NCI-H146 (cell line): ENCODE results near the gene TM9SF4.
A peak's percentile ranks its signal among the peaks of the same experiment; 100 is the strongest.
"Not testable (repeated sequence)": the region's sequence is repeated elsewhere in the genome, so short reads cannot be mapped to it uniquely, and the experiment has no call there.

Source experiments
- DNase-seq: peaks from one replicate; lab custom pipeline; 2025; lab: John Stamatoyannopoulos, UW

TM9SF4 gene

DNA sequence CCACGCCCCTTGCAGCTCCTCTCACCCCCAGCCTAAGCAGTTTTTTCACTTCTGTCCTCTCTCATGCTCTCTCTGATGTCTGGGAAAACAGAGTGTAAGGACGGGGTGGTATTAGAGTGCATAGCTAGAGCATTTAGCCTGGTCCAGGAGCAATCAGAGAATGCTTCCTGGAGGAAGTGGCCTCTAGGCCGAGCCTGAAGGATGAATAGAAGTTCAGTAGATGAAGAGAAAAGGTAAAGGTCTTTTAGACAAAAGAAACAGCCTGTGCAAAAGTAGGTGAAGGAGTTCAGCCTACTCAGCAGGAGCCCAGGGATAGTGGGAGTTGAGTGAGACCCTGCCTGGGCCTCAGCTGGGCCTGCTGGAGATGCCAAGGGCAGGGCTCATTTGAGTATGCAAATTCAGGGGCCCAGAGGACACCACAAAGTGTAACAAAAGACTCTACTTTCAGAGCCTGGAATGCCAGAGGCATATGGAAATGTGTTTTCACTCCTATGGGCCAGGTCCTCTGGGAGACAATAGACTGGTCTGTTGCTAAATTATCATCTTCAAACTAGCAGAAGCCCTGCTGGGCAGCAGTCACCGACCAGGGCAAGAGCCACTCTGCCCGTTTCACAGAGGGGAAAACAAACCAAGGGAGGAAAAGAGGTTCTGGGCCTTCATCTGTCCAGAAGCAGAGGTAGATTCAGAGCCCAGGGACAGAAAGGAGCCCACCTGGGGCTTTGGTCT is 19.7 kb upstream of the TM9SF4 start:
- DNase-seq = no peak

DNA sequence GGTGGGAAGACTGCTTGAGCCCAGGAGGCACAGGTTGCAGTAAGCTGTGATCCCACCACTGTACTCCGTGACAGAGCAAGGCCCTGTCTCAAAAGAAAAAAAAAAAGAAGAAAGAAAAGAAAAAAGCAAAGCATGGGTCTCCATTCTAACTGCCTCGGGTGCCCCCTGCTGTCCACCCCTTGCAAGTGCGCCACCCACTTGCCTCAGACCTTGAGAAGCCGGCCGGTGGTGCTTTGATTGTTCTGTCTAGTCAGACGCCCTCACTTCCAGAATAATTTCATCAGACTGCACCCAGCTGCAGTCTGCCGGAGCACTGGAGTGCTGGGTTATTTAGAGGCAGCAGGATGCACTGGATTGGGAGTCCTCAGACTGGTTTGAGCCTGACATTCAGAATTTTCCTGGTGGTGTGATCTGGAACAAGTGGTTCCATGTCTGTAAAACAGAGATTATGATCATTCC is 17.6 kb upstream of the TM9SF4 start:
- DNase-seq = peak; percentile 94

DNA sequence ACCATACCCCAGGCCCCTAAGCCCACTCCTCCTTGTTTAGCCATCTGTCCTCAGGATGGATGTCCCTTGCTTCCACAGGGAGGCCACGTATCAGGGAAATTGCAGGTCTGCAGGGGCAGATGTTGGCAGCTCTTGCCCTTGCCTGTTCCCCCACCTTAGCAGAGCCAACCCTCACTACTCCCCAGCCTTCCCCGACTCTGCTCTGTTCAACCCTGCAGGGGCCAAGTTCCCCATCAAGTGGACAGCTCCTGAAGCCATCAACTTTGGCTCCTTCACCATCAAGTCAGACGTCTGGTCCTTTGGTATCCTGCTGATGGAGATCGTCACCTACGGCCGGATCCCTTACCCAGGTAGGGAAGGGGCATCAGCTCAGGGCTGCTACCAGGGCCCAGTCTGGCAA is 10.7 kb upstream of the TM9SF4 start:
- DNase-seq = no peak

DNA sequence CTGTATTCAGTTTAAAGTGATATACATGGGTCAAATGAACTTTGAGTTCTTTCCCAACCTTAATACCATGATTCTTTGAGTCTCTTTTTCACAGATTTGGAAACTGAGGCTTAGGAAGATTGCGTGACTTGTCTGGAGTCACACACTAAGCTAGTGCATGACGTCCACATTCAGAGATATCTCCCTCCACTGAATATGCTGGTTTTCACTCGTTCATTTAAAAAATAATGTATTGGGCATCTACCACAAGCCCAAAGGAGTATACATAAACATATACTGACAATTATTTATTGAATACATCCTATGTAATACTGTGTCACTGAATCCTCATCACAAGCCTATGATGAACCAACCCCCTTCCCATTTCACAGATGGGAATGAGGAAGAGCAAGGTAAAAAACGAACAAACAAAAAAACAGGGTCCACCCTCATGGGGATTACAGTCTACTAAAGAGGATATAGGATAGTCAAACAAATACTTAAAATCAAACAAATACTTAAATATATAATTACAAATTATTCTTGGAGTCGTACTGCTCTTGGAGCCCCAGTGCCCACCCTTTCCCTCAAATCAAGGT is 611 bp upstream of the TM9SF4 start:
- DNase-seq = no peak

DNA sequence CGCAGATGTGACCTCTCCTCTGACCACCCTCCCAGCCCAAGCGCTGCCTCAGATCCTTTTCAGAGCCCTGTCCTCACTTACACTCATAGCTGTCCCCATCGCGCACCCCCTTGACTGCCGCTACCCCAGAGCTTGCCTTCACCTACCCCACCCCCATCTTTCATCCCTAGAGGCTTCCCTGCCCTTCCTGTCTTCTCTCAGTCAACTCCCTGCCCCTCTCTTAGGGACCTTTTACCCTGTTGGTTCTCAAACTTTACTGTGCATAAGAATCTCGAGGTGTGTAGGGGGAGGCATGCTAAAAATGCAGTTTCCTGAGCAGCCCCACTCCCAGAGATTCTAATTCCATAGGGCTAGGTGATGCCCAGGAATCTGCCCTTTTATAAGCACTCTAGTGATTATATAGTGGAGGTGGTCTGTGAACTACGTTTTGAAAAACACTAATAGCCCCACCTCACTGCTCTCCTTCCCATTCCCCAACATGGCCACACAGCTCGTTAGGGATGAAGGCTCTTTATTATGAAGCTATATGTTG is 725 bp downstream of the TM9SF4 start:
- no peak for DNase-seq

DNA sequence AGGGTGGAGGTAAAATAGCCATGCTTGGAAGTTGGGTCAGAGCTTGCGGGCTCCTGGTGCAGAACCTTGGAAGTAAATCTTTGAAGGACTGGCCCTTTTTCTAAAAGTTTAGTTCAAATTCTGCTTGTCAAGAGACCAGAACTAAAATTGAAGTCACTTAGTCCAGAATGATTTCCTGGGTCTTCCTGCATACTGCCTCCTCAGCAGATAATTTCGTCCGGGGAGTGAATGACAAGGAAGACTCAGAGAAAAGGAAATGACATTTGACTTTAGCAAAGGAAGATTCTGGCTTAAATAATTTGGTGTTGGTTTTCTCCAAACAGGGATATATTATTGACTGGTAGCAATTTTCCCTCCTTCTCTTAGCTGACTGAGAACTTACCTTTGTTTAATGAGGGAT is 1.2 kb downstream of the TM9SF4 start:
- DNase-seq = no peak

DNA sequence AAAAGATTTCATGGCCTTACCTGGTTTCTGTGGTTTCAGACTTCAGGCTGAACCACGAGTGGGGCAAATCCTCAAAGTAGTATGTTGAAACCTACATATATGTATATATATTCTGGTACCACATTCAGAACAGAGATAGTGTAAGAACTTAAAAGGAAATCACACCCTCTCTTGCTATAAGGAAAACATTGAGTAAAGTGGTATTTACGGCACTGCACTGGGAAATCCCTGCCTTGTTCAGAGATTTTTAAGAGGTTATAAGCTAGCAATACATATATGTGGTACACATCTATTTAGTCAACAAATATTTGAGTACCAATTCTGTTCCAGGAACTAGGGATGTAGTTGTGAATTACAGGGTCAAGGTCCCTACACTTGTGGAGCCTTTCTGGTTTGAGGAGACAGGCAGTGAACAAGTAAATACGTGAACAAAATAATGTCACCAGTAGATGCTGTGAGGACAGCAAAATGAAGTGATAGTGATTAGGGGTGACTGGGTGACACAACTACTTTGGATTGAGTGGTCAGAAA is 1.7 kb downstream of the TM9SF4 start:
- DNase-seq = no peak

DNA sequence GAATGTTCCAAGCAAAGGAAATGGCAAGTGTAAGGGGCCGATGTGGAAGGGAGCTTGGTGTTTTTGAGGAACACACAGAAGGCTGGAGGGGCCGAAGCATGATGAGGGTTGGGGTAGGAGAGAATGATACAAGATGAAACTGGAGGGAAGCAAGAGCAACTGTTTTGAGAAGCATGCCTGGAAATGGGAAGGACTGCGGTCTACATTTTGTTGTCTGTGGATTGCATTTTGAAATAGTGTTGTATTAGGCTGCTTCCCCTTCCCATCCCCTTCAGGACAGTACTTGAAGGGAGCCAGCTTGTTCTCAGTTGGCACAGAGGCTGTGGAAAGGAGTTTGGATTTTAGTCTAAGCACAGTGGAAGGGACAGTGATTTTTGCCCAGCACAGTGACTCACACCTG is 2.2 kb downstream of the TM9SF4 start:
- no peak for DNase-seq

DNA sequence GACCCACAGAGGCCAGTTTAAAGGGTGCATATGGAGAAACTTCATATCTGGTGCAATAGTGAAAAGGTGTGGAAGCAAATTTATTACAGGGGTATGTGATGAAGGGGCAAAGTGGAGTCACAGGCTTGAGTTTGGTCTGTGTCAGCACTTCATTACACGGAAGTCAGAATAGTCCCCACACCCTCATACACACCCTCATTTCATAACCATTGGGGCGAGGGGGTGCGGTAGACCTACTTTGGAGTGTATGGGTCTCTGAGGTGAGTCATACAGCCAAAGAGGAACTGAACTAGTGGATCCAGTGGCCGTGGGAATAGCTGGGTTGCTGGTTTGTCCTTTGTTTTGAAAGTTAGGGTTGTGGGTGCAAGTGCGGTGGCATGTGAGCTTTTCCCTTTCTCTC is 3.3 kb downstream of the TM9SF4 start:
- DNase-seq = no peak

DNA sequence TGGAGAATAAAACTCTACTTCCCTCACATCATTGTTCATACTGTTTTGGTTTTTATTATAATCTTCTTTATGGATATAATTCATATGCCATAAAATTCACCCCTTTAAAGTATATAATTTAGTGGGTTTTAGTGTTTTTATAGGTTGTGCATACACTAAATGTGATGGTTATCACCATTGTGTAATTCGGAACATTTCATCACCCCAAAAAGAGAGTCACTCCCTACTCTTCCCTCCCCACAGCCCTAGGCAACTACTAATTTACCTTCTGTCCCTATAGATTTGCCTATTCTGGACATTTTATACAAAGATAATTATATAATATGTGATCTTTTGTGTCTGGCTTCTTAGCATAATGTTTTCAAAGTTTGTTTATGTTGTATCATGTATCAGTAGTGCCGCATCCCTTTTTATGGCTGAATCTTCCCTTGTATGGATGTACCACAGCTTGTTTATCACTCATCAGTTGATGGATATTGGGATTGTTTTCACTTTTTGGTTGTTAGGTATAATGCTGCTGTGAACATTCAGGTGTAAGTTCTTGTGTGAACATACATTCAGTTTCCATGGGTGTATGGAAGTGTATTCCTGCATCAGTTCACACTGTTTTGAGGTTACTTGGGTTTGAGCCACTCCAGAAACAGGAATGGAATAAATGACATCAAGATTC is 4.2 kb downstream of the TM9SF4 start:
- DNase-seq = no peak

DNA sequence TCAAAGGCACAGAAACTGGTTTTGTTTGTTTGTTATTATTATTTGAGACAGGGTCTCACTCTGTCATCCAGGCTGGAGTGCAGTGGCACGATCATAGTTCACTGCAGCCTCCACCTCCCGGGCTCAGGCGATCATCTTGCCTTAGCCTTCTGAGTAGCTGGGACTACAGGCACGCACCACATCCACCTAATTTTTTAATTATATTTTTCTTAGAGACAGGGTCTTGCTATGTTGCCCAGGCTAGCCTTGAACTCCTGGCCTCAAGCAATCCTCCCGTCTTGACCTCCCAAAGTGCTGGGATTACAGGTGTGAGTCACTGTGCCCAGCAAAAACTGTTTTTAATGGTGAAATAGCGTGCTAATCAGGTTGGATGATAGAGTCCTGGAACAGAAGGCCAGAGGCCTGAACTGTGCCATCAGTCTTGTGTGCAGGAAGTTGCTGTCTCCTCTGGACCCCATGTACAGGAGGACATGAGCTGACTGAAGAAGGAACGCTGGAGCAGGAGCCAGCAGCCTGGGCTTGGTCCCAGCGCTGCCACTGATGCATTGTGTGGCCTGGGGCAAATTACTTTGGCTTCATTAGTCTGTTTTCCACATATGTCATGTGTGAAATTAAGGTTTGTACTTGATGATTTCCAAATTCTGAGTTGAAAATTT is 4.9 kb downstream of the TM9SF4 start:
- no peak for DNase-seq

DNA sequence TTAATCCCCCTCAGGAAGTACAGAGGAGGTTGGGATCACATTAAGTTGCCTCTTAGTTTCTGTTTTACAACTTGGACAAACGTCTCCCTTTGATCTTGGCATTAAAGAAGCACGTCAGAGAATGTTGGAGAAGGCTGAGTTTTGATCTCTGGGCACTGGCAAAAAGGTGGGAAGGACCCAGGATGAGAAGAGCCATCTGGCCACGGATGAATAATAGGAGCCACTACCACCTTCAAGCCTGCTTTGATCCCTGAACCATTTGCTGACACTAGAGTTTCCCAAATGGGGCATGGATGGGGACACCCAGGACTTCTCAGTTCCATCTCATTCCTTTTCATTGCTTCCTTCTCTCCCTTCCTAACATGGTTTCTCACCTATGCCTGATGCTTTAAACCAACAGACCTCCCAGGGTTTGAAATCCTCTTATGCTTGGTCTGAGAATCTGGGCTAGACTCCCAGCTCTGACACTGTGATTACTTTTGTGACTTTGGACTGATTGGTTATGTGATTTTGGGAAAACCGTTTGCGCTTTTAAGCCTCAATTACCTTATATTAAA is 5.8 kb downstream of the TM9SF4 start:
- no peak for DNase-seq

DNA sequence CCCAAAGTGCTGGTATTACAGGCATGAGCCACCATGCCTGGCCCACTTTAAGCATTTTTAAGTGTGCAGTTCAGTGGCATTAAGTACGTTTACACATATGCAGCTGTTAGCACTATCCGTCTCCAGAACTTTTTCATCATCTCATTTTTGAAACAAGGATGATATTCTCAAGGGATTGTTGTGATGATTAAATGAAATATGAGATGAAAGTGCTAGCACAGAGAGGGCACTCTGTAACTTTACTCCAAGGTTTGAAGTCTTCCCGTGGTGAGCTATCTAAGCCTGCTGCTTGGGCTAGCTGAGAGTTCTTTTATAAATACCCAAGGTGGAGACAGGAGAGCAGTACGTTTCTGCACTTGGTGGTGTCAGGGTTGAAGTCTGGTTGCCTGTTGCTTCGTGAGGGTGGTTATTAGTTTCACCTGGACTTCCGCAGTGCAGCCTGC is 6.6 kb downstream of the TM9SF4 start:
- DNase-seq = no peak

DNA sequence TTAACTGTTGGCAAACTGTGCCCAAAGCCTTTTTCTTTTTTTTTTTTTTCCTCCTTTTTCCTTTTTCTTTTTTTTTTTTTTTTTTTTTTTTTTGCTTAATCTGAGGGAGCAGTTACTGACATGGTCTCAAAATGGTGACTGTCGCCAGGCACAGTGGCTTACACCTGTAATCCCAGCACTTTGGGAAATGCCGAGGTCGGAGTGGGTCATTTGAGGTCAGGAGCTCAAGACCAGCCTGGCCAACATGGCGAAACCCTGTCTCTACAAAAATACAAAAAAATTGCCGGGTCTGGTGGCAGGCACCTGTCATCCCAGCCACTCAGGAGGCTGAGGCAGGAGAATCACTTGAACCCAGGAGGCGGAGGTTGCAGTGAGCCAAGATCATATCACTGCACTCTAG is 7.3 kb downstream of the TM9SF4 start:
- DNase-seq = not testable (repeated sequence)

DNA sequence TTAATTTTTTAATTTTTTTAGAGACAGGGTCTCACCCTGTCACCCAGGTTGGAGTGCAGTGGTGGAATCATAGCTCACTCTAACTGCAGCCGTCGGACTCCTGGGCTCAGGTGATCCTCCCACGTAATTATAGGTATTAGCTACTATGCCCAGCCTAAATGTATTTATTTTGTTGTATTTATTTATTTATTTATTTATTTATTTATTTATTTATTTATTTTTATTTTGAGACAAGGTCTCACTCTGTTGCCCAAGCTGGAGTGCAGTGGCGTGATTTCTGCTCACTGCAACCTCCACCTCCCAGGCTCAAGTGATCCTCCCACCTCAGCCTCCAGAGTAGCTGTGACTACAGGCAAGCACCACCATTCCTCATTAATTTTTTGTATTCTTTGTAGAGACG is 8.9 kb downstream of the TM9SF4 start:
- not testable (repeated sequence) for DNase-seq

DNA sequence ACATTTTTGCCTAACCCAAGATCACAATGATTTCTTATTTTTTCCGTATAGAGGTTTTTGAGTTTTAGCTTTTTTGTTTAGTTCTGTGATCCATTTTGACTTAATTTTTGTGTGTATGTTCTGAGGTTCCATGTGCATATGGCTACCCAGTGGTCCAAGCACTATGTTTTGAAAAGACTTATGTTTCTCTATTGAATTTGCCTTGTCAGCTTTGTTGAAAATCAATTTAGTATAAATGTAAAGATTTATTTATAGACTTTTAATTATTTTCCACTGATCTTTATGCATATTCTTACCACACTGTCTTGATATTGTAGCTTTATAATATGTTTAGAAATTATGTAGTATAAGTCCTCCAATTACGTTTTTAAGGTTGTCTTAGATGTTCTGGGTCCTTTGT is 10.2 kb downstream of the TM9SF4 start:
- no peak for DNase-seq

DNA sequence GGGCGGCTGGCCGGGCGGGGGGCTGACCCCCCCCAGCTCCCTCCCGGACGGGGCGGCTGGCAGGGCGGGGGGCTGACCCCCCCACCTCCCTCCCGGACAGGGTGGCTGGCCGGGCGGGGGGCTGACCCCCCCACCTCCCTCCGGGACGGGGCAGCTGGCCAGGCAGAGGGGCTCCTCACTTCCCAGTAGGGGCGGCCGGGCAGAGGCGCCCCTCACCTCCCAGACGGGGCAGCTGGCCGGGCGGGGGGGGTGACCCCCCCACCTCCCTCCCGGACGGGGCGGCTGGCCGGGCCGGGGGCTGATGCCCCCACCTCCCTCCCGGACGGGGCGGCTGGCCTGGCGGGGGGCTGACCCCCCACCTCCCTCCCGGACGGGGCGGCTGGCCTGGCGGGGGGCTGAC is 12.4 kb downstream of the TM9SF4 start:
- not testable (repeated sequence) for DNase-seq

DNA sequence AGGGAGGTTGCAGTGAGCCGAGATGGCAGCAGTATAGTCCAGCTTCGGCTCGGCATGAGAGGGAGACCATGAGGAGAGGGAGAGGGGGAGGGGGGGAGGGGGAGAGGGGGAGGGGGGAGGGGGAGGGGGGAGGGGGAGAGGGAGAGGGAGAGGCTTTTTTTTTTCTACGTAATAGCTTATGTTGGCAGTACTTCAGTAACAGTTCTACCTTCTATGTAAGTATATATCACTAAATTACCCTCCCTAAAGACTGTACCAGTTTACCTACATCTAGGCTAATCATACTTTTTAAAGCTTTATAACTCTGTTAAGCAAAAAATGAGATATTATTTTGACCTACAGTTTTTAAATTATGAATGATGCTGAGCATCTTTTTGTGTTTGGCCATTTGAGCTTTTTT is 13.6 kb downstream of the TM9SF4 start:
- DNase-seq = no peak

DNA sequence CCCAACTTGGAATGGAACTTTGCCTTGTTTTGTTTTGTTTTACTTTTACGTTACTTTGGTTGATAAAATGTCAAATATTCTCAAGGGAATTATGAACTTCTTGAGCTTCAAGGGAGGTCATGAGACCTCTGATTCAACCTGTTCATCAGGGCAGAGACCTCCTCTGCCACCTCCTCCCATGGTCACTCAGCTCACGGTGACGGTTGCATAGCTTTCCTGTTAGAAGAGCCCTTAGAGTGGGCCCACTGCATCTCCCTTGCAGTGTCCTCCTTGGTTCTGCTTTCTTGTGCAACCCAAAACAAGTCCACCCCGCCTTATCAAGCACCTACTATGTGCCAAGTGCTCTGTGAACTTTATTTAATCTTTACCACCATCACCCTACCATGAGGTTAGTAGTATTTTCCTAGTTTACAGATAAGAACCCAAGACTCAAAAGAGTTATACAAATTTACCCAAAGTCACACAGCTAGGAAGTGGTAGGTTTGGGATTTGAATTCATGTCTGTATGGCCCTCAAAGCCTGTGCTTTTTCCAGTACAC is 15.5 kb downstream of the TM9SF4 start:
- no peak for DNase-seq

DNA sequence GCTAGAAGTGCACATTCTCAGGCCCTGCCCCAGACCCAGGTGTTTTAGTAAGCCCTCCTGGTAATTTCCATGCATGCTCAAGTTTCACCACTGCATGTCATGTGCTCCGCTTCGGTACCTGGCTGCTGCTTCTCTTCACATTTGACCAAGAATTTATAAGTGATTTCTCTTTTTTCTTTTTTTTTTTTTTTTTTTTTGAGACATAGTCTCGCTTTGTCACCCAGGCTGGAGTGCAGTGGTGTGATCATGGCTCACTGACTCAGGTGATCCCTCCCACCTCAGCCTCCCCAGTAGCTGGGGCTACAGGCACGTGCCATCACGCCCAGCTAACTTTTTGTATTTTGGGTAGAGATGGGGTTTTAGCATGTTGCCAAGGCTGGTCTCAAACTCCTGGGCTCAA is 16.0 kb downstream of the TM9SF4 start:
- DNase-seq = no peak

DNA sequence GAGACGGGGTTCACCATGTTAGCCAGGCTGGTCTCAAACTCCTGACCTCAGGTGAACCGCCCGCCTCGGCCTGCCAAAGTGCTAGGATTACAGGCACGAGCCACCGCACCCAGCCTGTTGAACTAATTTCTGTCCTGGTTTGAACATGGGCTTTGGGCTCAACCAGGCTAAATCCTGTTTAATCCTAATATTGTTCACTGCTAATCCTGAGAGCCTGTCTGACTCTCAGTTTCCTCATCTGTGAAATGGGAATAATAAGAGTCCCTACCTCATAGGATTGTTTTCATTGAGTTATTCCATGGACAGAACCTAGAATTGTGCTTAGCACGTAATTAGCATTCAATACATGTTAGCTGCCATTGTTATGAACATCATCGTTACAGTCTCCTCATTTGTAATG is 17.4 kb downstream of the TM9SF4 start:
- no peak for DNase-seq

DNA sequence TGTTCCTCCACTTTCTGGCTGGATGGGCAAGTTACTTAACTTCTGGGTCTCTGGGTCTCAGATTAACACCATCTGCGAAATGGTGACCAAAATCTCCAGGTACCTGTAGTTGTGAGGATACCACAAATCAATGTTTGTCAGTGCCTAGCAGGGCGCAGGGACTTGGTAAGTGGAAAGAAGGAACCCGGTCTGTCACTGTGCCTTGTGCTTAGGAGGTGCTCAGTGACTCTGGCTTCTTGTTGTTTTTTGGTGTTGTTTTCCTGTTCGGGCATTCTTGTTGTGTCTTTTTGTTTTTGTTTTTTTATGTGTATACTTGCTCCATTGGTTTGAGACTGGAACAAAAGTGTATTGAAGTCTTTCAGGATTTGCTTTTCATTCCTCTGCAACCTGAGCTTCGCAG is 17.8 kb downstream of the TM9SF4 start:
- DNase-seq = no peak
